ENCODE results near the gene LIMS1.
"Not testable (repeated sequence)": the region's sequence is repeated elsewhere in the genome, so short reads cannot be mapped to it uniquely, and the experiment has no call there.

LIMS1 gene, protein sequence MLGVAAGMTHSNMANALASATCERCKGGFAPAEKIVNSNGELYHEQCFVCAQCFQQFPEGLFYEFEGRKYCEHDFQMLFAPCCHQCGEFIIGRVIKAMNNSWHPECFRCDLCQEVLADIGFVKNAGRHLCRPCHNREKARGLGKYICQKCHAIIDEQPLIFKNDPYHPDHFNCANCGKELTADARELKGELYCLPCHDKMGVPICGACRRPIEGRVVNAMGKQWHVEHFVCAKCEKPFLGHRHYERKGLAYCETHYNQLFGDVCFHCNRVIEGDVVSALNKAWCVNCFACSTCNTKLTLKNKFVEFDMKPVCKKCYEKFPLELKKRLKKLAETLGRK

DNA sequence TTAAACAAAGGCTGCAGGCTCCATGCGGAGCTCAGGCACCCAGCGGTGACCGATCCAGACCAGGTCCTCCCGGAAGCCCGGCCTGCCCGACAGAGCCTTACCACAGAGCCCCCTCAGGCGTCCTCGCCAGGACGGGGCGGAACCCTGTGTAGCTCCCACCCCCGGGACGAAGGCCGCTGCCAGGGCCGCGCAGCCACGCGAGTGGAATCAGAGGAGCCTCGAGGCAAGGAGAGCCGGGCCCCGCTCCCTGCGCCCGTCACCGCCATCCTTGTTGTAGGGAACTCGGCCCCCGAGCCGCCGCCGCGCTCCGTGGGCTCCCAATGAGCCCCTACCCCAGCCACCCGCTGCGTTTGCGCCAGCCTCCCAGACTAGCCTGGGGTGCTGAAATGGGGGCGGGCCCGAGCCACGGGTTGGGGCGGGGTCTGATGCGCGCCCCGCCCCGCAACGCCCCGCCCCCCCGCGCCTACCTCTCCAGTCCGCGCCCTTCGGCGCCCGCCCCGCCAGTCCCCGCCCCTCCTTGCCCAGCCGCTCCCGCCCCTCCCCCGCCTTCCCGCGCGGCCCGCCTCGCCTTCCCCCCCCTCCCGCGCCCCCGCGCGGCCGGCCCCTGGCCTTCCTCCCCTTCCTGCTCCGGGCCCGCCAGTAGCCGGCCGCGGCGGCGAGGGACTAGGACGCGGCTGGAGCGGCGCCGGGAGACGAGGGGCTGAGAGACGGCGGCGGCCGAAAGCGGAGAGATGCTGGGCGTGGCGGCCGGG lies at the start of gene LIMS1:
TSS of gene LIMS1 (plus strand) at position 639 of the 752 bp plus-strand sequence. CDS start at position 732, 93 bp downstream.
- peak; percentile 92 for DNase-seq

DNA sequence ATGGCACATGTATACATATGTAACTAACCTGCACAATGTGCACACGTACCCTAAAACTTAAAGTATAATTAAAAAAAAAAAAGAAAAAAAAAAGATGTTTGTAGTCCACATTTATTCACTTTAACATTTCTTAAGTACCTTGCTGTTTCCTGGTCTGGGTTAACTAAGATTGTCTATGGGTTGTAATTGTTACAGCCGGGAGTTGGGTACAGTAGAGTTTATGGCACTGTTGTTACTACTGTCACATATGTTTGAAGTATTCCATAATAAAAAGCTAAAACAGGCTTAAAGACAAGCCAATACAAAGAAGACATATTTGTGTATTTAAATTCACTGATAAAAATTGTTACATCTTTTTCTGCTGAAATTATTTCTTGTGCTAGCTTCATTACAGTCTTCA lies 49.0 kb upstream of the LIMS1 start:
- no peak for DNase-seq

DNA sequence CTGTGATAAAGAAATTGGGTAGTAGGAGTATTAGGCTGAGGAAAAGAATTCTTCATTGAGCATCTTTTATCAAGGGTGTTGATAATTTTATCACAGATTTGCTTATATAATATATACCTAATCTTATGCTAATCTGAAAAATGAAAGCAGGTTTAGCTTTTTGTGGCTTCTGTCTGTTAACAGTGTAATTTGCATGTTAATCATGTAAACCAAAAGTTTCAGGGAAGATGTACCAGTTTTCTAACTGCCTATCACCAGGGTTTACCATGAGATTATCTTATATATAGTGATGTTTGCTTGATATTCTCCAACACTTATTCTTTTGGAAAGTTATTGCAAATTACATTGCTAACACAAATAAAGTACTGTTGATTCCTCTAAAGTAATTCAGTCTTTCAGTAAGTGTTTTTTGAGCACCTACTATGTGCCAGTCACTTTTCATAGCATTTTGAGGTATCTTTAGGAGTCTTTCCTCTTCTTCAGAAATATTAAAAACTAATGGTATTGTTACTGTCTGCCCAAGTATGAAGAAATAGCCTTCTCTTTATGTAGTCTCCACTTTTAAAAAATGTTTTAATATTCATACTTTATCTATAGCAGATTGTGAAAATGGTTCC lies 43.7 kb upstream of the LIMS1 start:
- DNase-seq, result no peak

DNA sequence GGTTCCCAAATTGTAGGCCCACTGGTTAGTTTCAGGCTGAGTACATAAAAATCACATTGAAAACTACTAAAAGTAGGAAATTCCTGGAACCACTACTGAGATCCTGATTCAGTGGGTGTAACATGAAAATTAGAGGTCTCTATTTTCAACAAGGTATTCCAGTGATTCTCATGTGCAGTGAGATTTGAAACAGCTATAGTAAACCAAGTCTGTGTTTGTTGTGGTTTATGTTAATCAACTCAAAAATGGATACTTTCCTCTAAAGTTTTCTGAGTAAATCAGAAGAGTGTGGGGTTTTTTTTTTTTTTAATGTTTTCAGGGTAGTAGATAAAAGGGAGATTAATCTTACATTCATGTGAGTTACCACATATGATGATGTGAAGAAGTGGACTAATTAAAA lies 42.4 kb upstream of the LIMS1 start:
- DNase-seq, result no peak

DNA sequence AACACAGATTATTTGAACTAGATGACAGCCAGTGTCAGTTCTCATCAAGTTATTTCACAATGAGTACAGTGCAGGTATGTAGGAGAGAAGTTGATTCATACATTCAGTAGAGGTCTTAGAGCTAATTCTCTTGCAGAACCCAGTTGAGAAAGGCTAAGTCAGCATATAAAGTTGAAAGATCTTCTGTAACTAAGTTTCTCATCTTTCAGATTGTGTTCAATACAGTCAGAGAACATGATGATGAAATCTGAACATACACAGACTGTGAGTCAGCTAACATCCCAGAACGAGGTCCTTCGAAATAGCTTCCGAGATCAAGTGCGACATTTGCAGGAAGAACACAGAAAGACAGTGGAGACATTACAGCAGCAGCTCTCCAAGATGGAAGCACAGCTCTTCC lies 41.9 kb upstream of the LIMS1 start:
- DNase-seq, result no peak

DNA sequence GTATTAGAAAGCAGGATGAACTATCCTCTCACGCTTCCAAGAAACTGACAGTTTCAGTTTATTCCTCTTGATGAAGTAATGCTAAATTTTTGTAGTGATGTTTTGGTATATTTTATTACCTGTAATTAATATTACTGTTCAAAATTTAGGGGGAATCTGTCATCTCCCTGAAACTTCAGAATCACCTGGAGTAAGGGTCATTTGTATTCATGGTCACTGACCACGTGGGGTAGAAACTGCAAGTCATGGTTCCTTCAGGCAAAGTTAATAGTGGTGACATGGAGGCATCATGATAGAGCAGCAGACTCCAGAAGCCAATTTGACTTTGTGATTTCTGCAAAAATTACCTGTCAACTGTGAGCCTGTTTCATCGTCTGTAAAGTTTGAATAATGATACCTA lies 38.1 kb upstream of the LIMS1 start:
- DNase-seq, result not testable (repeated sequence)

DNA sequence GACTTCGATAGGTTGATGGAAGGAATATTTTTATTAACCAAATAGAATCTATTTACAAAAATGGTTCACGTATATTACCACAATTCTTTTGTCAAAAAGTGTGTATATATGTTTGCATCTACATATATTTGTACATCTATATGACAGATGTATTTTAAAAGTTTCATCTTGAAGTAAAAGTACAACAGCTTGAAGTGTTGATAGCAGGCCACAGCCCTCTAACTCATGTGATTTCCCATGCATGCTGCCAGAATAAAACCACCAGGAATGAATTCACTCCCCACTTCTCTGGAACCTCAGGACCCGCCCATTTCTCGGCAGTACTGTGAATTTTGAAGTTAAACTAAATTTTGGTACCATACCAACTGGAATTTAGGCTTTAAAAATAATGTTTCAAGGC lies 26.6 kb upstream of the LIMS1 start:
- not testable (repeated sequence) for DNase-seq

DNA sequence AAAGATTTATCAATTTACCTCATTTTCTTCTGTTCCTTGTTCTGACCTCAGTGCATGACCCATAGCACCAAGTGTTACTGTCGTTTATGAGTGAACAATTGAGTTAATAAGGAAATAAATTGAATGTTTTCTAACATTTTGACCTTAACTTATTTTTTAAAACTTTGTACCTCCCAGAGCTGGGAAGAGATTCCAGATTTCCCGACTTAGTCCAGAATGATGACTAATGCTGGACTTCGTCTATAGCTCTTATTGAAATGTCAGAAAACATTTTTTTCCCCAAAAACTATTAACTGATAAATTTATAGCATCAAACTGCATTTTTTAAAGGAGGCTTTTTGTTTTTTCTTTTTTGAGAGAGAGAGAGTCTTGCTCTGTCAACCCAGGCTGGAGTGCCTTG lies 21.8 kb upstream of the LIMS1 start:
- not testable (repeated sequence) for DNase-seq

DNA sequence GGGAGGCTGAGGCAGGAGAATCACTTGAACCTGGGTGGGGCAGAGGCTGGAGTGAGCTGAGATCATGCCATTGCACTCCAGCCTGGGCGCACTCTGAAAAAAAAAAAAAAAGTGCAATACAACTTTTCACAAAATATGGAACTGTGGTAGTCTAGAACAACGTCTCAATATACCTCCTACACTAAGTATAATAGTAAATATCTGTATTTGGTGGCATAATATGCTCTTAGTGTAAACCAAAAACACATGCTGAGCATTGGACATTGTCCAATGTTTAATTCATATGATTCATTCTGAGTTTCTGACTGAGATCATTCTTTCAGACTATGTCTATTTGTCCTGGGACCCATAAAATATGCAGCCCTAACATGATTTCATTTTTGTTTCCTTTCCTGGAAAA lies 19.8 kb upstream of the LIMS1 start:
- DNase-seq, result not testable (repeated sequence)

DNA sequence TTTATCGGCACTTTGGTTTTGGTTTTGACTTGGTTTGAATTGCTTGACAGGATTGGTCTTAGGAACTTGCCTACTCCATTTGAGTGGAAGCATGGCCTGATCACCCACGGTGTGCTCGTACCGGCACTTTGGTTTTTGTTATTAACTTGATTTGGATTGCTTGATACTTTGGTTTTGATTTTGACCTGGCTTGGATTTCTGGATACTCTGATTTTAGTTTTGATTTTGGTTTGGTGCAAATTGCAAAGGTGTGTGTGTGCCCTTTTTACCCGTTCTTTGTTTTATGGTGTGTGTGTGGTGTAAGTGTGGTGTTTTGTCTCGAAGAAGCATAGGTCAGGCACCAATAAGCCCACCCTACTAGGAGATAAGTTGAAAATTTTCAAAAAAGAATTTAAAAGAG lies 9.6 kb upstream of the LIMS1 start:
- not testable (repeated sequence) for DNase-seq

DNA sequence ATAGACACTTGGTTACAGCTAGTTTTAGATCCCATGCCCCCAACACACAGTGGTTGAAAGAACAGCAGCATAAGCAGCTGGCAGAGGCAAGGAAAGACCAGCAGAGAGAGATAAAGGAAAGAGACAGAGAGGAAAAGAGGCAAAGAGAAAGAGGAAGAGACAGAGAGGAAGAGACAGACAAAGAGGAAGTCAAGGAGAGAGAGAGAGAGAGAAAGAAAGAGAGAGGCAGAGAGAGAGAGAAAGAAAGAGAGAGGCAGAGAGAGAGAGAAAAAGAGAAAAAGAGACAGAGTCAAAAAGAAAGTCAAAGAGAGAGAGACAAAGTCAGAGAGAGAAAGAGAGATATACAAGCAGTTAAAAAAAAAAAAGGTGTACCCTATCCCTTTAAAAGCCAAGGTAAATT lies 9.0 kb upstream of the LIMS1 start:
- not testable (repeated sequence) for DNase-seq

DNA sequence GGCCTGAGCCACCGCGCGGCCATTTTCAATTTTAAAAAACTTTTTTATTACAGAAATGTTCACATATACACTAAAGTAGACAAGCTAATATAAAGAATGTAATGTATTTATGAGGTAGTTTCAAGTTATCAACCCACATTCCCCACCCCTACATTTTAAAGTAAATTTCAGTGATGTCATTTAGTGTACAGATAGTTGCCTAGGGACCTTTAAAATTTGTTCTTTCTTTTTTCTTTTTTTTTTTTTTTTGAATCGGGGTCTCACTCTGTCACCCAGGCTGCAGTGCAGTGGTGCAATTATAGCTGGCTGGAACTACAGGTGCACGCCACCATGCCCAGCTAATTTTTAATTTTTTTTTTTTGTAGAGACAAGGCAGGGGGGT lies 2.6 kb upstream of the LIMS1 start:
- no peak for DNase-seq

DNA sequence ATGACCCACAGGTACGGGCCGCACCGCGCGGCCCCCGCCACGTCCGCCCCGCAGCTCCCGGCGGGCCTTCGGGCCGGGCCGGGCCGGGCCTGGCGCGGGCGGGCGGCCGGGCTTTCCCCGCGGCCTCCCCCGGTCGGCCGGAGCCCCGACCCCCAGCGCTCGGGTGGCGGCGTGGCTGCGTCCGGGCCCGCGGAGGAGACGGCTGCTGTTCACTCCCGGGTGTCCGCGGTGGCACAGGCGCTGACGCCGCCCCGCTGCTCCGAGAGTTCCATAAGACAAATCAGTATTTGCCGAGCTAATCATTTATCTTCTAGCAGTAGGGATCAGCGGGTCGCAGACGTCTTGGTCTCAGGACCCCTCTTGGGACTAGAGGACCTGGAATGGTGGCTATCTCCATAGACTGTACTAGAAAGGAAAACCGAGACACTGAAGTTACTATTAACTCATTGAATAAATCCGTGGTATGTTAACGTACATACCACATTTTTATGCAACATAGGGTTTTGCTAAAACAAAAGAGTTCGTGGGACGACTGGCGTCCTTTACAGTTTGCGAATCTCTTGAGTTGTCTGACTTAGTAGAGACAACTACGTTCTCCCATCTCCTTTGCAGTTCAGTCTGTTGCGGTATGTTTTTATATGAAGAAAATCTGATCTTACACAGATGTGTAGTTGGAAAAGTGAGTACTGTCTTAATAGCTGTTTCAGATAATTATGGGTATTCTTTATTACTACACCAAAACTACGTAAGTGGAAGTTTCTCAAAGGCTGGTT lies 500 bp downstream of the LIMS1 start:
- DNase-seq, result peak; percentile 31

DNA sequence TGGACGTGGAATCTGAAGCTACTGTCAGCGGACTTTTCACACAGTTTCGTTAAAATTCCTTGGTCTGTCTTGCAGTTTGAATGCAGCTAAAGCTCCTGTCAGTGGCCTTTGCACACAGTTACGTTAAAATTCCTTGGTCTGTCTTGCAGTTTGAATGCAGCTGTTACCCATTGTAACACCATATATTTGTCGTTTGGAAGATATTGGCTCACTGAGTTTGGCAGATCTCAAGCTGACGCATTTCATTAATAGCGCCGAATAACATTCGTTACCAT lies 1.0 kb downstream of the LIMS1 start:
- no peak for DNase-seq

DNA sequence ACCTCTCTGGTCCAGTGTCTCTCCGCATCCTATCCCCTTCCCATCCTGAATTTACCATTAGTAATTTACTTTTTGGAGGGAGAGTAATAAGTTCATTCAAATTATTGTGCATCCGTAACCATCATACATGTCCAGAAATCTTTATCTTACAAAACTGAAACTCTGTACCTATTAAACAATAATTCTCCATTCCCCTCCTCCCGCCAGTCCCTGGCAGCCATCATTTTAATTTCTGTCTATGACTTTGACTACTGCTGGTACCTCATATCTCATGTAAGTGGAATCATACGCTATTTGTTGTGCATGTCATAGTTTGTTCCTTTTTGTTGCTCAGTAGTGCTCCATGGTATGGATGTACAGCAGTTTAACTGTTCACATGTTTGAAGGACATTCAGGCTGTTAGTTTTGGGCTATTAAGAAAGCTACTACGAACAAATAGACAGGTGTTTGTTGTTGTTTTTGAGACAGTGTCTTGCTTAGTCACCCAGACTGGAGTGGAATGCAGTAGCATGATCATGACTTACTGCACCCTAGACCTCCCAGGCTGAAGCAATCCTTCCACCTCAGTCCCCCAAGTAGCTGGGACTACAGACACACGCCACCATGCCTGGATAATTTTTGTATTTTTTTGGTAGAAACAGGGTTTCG lies 2.0 kb downstream of the LIMS1 start:
- DNase-seq, result no peak

DNA sequence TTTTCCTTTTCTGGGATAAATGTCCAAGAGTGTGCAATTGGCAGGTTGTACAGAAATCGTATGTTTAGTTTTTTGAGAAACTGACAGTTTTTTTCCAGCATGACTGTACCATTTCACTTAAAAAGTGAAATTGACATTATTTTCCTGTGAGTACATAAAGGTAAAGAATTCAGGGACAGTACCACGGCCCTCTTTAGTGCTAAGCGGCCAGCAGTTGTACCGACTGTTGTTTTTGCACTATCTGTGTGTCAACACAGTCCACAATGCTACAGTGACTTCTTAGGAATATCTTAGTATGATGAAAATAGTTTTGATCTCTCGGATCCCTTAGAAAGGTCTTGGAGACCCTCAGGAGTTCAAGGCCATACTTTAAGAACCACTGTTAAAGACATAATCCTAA lies 2.6 kb downstream of the LIMS1 start:
- no peak for DNase-seq

DNA sequence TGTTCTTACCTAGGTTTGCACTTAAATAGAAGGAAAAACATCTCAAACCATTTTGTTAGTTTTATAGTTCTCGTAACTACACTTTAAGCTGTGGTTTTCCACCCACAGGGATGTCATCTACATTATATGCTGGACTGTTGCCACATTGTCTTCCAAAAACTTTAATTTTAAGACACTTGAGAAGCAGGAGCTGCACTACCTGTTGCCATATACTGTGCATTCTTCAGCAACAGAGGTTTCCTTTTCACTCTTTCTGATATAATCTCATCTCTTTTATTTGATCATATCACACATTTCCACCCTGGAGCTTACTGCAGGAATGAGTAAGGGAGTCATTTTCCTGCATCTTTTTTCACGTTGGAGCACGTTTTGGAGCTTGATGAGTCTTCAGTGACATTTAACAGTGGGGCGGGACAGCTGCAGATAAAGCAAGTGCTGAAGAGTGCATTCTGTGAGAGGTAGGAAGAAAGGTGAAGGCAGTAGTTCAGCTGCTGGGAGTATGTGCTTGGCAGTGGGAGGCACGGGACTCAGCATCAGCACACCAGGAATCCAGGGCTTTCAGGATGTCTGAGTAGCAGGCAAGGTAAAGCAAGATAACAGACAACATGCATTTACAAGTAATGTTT lies 3.8 kb downstream of the LIMS1 start:
- DNase-seq, result no peak

DNA sequence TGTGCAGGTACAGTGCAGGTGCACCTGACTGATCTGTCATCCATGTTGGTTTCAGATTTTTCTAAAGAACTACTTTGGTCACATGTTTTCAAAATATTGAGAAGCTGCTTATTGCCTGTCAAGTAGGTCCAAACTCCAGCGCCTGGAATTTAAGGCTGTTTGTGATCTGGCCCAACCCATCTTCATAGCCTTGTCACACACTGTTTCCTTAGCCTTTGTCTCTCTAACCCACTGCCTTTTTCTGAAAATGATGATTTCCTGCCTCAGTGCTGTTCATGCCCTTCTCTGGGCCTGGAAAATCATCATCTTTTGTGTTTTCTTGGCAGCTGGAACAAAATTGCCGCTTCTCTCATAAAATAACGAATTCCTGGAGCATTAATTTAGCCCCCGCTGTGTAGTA lies 7.2 kb downstream of the LIMS1 start:
- DNase-seq, result no peak

DNA sequence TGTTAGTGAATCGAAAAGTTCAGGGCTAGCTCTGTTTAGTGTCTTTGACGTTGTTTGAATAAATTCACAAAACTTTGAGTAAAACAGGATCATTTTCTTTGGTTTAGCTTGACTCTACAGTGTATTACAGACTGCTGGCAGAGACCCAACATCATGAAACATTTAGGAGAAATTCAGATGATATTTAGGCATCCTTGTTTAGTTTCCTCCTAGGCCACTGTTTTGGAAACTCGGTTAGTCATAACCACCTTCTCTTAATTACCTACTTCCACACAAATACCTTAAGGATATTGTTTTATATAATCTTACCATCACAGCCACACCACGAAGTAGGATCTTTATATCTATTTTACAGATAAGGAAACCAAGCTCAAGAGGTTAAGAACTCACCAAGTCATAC lies 7.8 kb downstream of the LIMS1 start:
- DNase-seq, result no peak

DNA sequence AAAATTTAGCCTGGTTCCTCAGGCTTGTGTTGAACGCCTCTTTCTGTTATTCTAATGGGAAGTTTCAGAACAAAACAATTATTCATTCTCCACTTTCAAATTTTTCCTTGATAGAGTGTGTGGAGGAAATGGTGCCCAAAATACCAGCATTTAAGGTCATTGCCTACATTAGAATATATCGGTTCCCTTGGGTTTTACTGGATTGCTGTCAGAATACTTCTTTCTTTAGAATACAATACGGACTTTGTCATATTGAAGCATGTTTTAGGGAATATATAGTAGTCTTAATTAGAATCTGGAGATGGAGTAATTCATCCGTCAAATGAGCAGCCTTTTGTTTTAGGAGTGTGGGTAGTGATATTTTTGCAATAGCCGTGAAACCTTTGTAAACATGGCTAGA lies 13.3 kb downstream of the LIMS1 start:
- DNase-seq, result no peak

DNA sequence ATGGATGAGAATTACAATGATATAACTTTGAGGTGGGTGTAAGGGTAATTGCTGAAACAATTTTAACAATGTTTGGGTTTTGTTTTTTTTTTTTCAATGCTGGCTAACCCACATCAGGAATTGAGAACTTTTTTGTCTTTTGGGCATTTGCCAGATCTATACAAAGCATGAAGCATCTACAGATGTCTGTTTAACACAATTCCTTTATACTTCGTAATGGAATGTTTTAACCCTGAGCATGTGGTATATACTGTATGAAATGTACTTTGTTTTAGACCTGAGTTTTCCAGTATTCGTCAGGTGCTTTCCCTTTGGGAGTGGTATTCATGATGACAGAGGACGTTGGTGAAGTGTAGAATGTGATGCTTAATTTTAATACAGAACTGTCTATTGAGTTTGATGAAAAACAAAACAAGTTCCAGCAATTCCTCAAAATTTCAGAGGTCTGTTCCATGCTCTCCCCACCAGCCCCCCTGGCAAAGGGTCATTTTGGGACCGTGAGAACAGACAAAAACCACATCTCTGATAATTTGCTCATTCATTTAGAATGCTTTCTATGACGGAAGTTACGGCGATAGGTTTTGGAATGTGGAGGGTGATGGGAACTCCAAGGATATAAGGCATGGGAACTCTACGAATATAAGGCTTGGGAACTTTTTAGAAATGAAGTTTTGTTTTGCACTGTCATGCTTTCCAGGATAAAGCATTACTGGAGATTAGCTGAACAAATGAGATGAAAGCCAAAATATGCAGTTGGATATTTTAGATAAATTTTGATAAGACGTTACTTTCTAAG lies 14.1 kb downstream of the LIMS1 start:
- no peak for DNase-seq

DNA sequence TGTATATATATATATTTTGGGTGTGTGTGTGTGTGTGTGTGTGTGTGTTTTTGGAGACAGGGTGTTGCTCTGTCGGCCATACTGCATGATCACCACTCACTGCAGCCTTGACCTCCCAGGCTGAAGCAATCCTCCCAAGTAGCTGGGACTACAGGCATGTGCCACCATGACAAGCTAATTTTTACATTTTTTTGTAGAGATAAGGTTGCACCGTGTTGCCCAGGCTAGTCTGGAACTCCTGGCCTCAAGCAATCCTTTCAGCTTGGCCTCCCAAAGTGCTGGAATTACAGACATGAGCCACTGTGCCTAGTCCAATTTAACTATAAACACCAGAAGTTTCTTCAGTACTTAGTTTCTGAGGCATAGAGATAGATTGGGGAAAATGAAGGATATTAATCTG lies 18.3 kb downstream of the LIMS1 start:
- DNase-seq, result no peak

Measured in CD4-positive, alpha-beta T cell treated with Interleukin-15 for 1 hour (primary cell).